AG04449 (cell line): ENCODE results near the gene PIP5KL1.
A peak's percentile ranks its signal among the peaks of the same experiment; 100 is the strongest.

Experiments used
- CTCF ChIA-PET: fragments of 350-600 bp; formaldehyde crosslinking; extraction: SDS; loops from one replicate; lab custom pipeline; 2021; ENCODE audit warnings: antibody characterized with exemption; lab: Yijun Ruan, JAX
- POLR2A ChIA-PET: fragments of 400-600, 350-600 bp; formaldehyde crosslinking; extraction: SDS; loops from one replicate; lab custom pipeline; 2020; ENCODE audit warnings: antibody characterized with exemption, inconsistent platforms; lab: Yijun Ruan, JAX
- DNase-seq: peaks from one replicate; pipeline ENCODE4 v3.0.0-alpha.2; 2010; ENCODE audit warnings: low read depth, low spot score
- H3K4me3 ChIP-seq: 2 replicates; pipeline ENCODE4 v1.5.1; 2011; ENCODE audit warnings: low read depth, mild to moderate bottlenecking, control low read depth, low read length
- TF ChIP-seq, protein P1 (sequence below): IDR thresholded peaks from one replicate; pipeline ENCODE4 v1.5.1; 2011; ENCODE audit warnings: mild to moderate bottlenecking, moderate library complexity, low read length, control low read depth, inconsistent platforms; ENCODE audit not compliant: insufficient read depth; ENCODE audit errors: missing control alignments

The PIP5KL1 gene

DNA sequence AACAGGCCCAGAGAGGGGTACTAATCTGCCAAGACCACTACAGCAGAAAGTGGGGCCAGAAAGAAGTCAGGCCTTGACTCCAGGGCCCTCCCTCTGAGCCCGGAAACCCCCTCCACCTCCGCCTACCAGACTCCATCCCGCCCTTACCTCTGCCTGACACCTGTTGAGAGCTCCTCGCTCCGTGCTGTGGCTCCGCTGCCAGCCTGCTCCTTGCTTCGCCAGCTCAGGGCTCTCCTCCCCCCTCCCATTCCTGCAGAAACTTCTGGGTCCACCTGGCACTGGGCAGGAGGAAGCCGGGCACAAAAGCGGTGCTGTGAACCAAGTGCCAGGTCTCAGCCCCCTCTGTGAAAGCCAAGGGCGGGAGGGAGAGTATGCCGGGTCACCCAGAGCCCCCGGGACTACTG is 24.8 kb downstream of the PIP5KL1 start:
- ChIA-PET CTCF (interaction anchor here (0.7 to 0.9 kb wide), 2 partner anchors 15 to 171 kb away, joined by 3 read pairs; partner anchors contain the start of gene TOR2A), POLR2A (no interaction called here)
- TF ChIP-seq, protein P1, sequence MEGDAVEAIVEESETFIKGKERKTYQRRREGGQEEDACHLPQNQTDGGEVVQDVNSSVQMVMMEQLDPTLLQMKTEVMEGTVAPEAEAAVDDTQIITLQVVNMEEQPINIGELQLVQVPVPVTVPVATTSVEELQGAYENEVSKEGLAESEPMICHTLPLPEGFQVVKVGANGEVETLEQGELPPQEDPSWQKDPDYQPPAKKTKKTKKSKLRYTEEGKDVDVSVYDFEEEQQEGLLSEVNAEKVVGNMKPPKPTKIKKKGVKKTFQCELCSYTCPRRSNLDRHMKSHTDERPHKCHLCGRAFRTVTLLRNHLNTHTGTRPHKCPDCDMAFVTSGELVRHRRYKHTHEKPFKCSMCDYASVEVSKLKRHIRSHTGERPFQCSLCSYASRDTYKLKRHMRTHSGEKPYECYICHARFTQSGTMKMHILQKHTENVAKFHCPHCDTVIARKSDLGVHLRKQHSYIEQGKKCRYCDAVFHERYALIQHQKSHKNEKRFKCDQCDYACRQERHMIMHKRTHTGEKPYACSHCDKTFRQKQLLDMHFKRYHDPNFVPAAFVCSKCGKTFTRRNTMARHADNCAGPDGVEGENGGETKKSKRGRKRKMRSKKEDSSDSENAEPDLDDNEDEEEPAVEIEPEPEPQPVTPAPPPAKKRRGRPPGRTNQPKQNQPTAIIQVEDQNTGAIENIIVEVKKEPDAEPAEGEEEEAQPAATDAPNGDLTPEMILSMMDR = no peak
- no peak for DNase-seq
- H3K4me3 ChIP-seq = no peak overlapping the region

DNA sequence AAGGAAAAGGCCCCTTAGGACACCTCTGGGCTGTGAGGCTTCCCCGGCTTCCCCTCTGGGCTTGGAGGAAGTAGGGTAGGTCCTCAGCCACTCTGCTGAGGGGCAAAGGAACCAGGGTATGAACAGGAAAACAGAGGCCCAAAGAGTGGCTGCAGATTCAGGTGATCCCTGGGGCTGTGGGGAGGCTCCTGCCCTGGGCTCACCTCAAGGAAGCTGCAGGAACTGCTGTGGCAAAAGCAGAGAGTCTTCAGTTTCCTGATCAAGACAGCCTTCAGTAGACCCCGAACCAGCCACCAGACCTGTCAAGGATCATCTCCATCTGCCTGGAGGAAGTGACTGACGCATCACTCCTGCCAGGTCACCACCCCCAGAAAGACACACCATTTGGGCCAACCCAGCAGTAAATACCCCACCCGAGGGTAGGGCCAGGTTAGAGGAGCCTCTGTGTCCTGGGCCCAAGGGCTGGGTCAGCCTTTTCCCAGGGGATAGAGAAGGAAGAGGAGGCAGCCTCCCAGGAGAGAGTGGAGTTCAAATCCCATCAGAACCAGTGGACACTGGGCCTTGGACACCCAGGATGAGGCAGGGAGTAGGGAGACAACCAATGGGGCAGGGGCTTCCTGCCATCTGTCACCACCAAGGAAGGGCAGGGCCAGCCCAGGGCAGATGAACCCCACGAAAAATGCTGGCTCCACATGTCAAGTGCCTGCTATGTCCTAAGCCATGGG is 25.4 kb downstream of the PIP5KL1 start:
- ChIA-PET POLR2A (no interaction called here), CTCF (interaction anchor here (1.1 to 1.4 kb wide), 2 partner anchors 7 to 35 kb away, joined by 4 to 5 read pairs; no protein-coding TSS in a partner anchor)
- no peak for DNase-seq
- TF ChIP-seq, protein P1 = no peak
- no peak overlapping the region for H3K4me3 ChIP-seq

DNA sequence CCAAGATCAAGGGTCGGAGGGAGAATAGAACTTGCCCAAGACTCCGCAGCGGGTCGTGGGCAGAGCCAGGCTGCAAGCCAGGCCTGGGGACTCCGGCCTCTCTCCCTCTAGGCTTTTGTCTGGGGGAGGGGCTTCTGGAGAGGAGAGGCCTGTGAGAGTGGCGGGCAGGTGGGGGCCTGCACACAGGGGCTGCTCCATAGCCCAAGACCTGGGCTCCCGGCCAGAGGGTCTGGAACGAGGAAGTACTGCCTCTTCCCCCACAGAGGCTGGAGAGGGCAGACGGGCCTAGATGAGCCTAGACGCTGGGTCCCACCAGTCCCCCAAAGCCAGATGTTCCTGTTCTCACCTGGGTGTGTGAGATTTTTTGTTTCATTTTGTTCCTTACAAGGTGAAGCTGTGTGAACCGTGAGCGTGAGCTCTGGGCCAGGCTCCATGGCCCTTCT is 26.0 kb downstream of the PIP5KL1 start:
- TF ChIP-seq, protein P1 = no peak
- POLR2A ChIA-PET = no interaction called here
- CTCF ChIA-PET = interaction anchor here (0.8 to 1.4 kb wide), 3 partner anchors 8 to 169 kb away, joined by 4 to 6 read pairs (median 5); partner anchors contain the start of gene TOR2A
- no peak overlapping the region for H3K4me3 ChIP-seq
- DNase-seq = no peak

DNA sequence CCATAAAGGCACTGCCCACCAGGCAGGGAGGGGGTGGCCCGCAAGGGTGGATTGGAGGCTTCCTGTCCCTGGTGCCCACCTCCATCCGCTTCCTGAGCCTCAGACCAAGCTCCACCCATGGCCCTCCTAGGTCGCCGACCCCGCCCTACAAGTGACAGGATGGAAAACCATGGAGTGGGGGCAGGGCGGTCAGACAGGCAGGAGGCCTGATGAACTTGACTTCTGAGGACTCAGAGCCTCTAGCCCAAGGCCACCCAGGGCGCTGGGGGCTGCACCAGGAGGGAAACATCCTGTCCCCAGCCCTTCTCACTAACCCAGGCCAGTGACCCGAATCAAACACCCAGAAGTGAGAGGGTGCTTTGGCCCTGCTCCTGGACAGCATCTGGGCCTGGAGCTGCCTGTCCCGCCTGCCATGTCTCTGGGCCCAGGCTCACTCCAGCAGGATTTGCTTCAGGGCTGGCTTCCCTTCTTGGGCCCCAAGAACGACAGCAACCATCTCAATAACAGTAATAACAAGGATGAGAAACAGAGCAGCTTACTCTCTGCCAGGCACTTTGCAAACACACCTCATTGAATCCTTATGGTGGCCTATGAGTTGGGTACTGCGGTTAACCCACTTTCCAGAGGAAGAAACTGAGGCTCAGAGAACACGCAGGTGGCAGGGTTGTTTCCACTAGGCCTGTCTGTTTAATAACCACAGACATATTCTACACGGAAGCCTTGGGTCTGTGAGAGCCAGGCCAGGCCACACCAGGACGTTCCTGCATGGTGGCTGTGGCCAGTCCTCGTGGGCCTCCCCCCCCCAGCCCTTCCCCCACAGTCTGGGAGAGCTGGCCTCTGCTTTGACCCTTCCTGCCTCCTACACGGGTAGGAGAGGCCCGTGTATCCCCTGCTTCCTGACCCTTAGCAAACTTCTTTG is 26.8 kb downstream of the PIP5KL1 start:
- ChIA-PET POLR2A (interaction anchor here (0.6 kb wide), 1 partner anchor 331 kb away, joined by 3 read pairs; no protein-coding TSS in a partner anchor), CTCF (interaction anchor here (0.8 to 1.4 kb wide), 3 partner anchors 9 to 169 kb away, joined by 4 to 6 read pairs (median 5); partner anchors contain the start of gene TOR2A)
- DNase-seq = no peak
- TF ChIP-seq, protein P1 = no peak
- no peak overlapping the region for H3K4me3 ChIP-seq

DNA sequence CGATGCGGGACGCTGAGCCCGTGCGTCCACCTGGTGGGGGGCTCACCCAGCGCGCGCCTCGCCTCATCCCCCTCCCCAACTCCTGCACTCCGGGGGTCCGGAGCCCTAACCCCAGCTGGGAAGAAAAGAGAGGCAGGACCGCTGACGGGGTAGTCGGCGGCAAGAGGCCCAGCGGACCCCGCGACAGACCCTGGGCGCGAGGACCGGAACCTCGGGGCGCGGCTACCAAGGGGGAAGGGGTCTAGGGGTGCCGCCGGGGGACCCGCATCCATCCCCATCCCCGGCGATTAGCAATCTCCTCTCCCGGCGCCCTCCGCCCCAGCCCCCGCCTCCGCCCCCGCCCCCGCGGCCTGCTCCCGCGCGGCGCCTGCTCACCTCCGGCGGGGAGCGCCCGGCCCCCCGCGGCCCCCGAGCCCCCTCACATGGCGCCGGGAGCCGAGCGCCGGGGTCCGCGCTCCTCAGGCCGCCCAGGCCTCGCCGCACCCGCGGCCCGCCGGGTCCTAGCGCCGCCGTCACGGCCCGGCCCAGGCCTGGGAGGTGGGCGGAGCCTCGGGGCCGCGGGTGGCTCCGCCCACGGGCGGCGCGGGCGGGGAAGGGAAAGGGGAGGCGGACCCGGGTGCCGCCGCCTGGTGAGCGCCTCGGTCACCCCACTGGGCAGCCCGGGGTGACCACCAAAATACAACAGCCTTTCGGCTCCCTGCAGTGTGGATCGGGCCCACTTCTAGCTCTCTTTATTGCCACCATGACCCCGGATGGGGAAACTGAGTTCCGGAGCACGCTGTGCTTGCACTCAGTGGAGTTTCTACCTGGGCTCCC is 31.2 kb downstream of the PIP5KL1 start, which contains the start of gene ST6GALNAC6:
Gene ST6GALNAC6, minus strand, starts transcription at position 476 of the 816 bp plus-strand sequence. CDS start 1,622 bp downstream, outside the sequence.
- no peak for DNase-seq
- H3K4me3 ChIP-seq = peak within 1 kb of the TSS; percentile 85
- ChIA-PET CTCF (interaction anchor here (0.8 to 5.2 kb wide), 9 partner anchors 10 to 136 kb away, joined by 3 to 22 read pairs (median 4); no protein-coding TSS in a partner anchor), POLR2A (interaction anchor here (0.6 to 1.6 kb wide), 3 partner anchors 17 to 104 kb away, joined by 4 to 5 read pairs (median 4); partner anchors contain the start of gene ST6GALNAC4)
- TF ChIP-seq, protein P1 = no peak
